SK-N-MC (cell line): ENCODE data around the gene MRPS7.

ENCODE experiments used
- DNase-seq: peaks from one replicate; pipeline ENCODE4 v3.0.0-alpha.2; 2011; ENCODE audit warnings: low read depth, low spot score
- H3K27ac ChIP-seq: fragments of 200-600 bp; sonication (generic); 2 replicates; pipeline ENCODE4 v1.5.1; 2016; ENCODE audit warnings: mixed run types
- H3K36me3 ChIP-seq: fragments of 200-600 bp; sonication (generic); 2 replicates; pipeline ENCODE4 v1.6.1; 2017; ENCODE audit warnings: antibody characterized with exemption, low read length, mixed read lengths; ENCODE audit not compliant: insufficient read depth
- H3K4me3 ChIP-seq: fragments of 200-600 bp; sonication (generic); 2 replicates; pipeline ENCODE4 v1.5.1; 2016
- H3K9ac ChIP-seq: fragments of 200-600 bp; sonication (generic); 2 replicates; pipeline ENCODE4 v1.8.0; 2017; ENCODE audit warnings: mixed run types, mixed read lengths; ENCODE audit not compliant: insufficient read length
- H3K9me3 ChIP-seq: fragments of 200-600 bp; sonication (generic); 2 replicates; pipeline ENCODE4 v1.6.1; 2017; ENCODE audit warnings: low read depth, mild to moderate bottlenecking, antibody characterized with exemption, low read length, moderate library complexity, mixed read lengths
- EZH2 ChIP-seq: fragments of 200-600 bp; sonication (generic); IDR thresholded peaks from one replicate; pipeline ENCODE4 v1.6.1; 2017; ENCODE audit warnings: antibody characterized with exemption
- FOXP2 ChIP-seq: optimal IDR thresholded peaks from 2 replicates; pipeline ENCODE3; 2011; ENCODE audit warnings: mild to moderate bottlenecking, moderate library complexity; ENCODE audit not compliant: insufficient read depth; ENCODE audit errors: extremely low read length, control extremely low read depth
- POLR2AphosphoS5 ChIP-seq: IDR thresholded peaks from 2 replicates; pipeline ENCODE4 v1.6.1; 2012; ENCODE audit warnings: mild to moderate bottlenecking, low read depth, low read length, borderline replicate concordance

MRPS7 gene

GRCh38 chr17:75231741-75232464 is 29.8 kb upstream of the MRPS7 start:
- H3K9me3 ChIP-seq: no peaks in the 10 kb centered on the region
- peaks cover 75% of the 10 kb centered on the region for H3K36me3 ChIP-seq
- no peak for DNase-seq
- H3K4me3 ChIP-seq: no peak overlapping the region
- H3K27ac ChIP-seq: no peak overlapping the region
- no peak overlapping the region for H3K9ac ChIP-seq
- TF ChIP-seq POLR2AphosphoS5 (no peak), FOXP2 (no peak), EZH2 (no peak)

GRCh38 chr17:75232786-75233185 is 28.9 kb upstream of the MRPS7 start:
- Histone ChIP-seq H3K9ac (no peak overlapping the region), H3K4me3 (no peak overlapping the region), H3K9me3 (no peaks in the 10 kb centered on the region), H3K36me3 (peaks cover 80% of the 10 kb centered on the region), H3K27ac (no peak overlapping the region)
- no peak for TF ChIP-seq FOXP2
- TF ChIP-seq POLR2AphosphoS5: no peak
- TF ChIP-seq EZH2: no peak
- no peak for DNase-seq

GRCh38 chr17:75237100-75238014 is 24.3 kb upstream of the MRPS7 start:
- H3K27ac ChIP-seq: no peak overlapping the region
- no peaks in the 10 kb centered on the region for H3K9me3 ChIP-seq
- no peak overlapping the region for H3K4me3 ChIP-seq
- TF ChIP-seq FOXP2: no peak
- peak; percentile 10; the same call in 1 of the 2 replicates for TF ChIP-seq POLR2AphosphoS5
- peaks cover 79% of the 10 kb centered on the region for H3K36me3 ChIP-seq
- no peak overlapping the region for H3K9ac ChIP-seq
- DNase-seq: no peak

GRCh38 chr17:75238020-75238580 is 23.6 kb upstream of the MRPS7 start:
- TF ChIP-seq POLR2AphosphoS5 (no peak), EZH2 (no peak), FOXP2 (no peak)

GRCh38 chr17:75238684-75239191 is 22.9 kb upstream of the MRPS7 start:
- Histone ChIP-seq H3K9me3 (no peaks in the 10 kb centered on the region), H3K9ac (no peak overlapping the region), H3K27ac (no peak overlapping the region), H3K36me3 (peaks cover 81% of the 10 kb centered on the region), H3K4me3 (no peak overlapping the region)
- TF ChIP-seq POLR2AphosphoS5 (no peak; the same call in 1 of the 2 replicates), EZH2 (no peak), FOXP2 (no peak)
- DNase-seq: no peak

More at GRCh38 chr17:75238020-75238580, 23.6 kb upstream of the MRPS7 start:
- Histone ChIP-seq H3K9me3 (no peaks in the 10 kb centered on the region), H3K27ac (no peak overlapping the region), H3K36me3 (peaks cover 77% of the 10 kb centered on the region), H3K4me3 (no peak overlapping the region), H3K9ac (no peak overlapping the region)
- no peak for DNase-seq

GRCh38 chr17:75239214-75239613 is 22.5 kb upstream of the MRPS7 start:
- H3K9ac ChIP-seq: no peak overlapping the region
- H3K4me3 ChIP-seq: no peak overlapping the region
- no peak for DNase-seq
- no peaks in the 10 kb centered on the region for H3K9me3 ChIP-seq
- TF ChIP-seq EZH2: no peak
- no peak for TF ChIP-seq FOXP2
- TF ChIP-seq POLR2AphosphoS5: no peak; the same call in 1 of the 2 replicates
- no peak overlapping the region for H3K27ac ChIP-seq
- H3K36me3 ChIP-seq: peaks cover 83% of the 10 kb centered on the region

GRCh38 chr17:75239778-75240393 is 21.8 kb upstream of the MRPS7 start:
- Histone ChIP-seq H3K9me3 (no peaks in the 10 kb centered on the region), H3K27ac (no peak overlapping the region), H3K4me3 (no peak overlapping the region), H3K36me3 (peaks cover 82% of the 10 kb centered on the region), H3K9ac (no peak overlapping the region)
- no peak for DNase-seq
- TF ChIP-seq FOXP2 (no peak), POLR2AphosphoS5 (no peak), EZH2 (no peak)
